Trophoblast cell (in vitro differentiated cells and primary cell): ENCODE measurements around the gene AOX1.

Experiments used
- DNase-seq, 2 donors: peaks; one replicate each; pipeline ENCODE4 v3.0.0-alpha.2; 2016
- H2AFZ ChIP-seq: 2 replicates; pipeline ENCODE4 v1.6.1; 2013; ENCODE audit warnings: low read length, moderate library complexity, mild to moderate bottlenecking; ENCODE audit not compliant: insufficient read depth, poor library complexity
- H2AK5ac ChIP-seq: 2 replicates; pipeline ENCODE4 v1.6.1; 2013; ENCODE audit warnings: mild to moderate bottlenecking, low read length
- H2BK120ac ChIP-seq: 2 replicates; pipeline ENCODE4 v1.6.1; 2013; ENCODE audit warnings: low read length, mild to moderate bottlenecking, moderate library complexity; ENCODE audit not compliant: insufficient read depth, poor library complexity
- H2BK12ac ChIP-seq: 2 replicates; pipeline ENCODE4 v1.6.1; 2013; ENCODE audit warnings: mild to moderate bottlenecking, low read length, moderate library complexity
- H2BK5ac ChIP-seq: 2 replicates; pipeline ENCODE4 v1.6.1; 2013; ENCODE audit warnings: low read length, low read depth, moderate library complexity, mild to moderate bottlenecking; ENCODE audit not compliant: poor library complexity
- H3K14ac ChIP-seq: 2 replicates; pipeline ENCODE4 v1.6.1; 2013; ENCODE audit warnings: mild to moderate bottlenecking, low read length
- H3K18ac ChIP-seq: 2 replicates; pipeline ENCODE4 v1.6.1; 2013; ENCODE audit warnings: mild to moderate bottlenecking, low read length
- H3K23ac ChIP-seq: 2 replicates; pipeline ENCODE4 v1.6.1; 2013; ENCODE audit warnings: low read length
- H3K27ac ChIP-seq: 2 replicates; pipeline ENCODE4 v1.5.1; 2013; ENCODE audit warnings: low read depth, mild to moderate bottlenecking, inconsistent platforms, low read length, moderate library complexity
- H3K27me3 ChIP-seq: 2 replicates; pipeline ENCODE4 v1.6.1; 2013; ENCODE audit warnings: inconsistent platforms, mild to moderate bottlenecking, low read length, moderate library complexity; ENCODE audit not compliant: insufficient read depth
- H3K36me3 ChIP-seq, 2 experiments: 1 replicate in 1 of 2; 2 replicates in 1 of 2; pipeline ENCODE4 v1.6.1; 2013; ENCODE audit warnings: low read length in 2 of 2, mild to moderate bottlenecking in 2 of 2, moderate library complexity in 1 of 2; ENCODE audit not compliant: insufficient read depth in 2 of 2, control insufficient read depth in 1 of 2
- H3K4ac ChIP-seq: 2 replicates; pipeline ENCODE4 v1.6.1; 2013; ENCODE audit warnings: low read depth, mild to moderate bottlenecking, low read length, moderate library complexity
- H3K4me1 ChIP-seq, 2 experiments: 1 replicate in 1 of 2; 2 replicates in 1 of 2; pipeline ENCODE4 v1.6.1; 2013; ENCODE audit warnings: low read length in 2 of 2, mild to moderate bottlenecking in 2 of 2, moderate library complexity in 1 of 2; ENCODE audit not compliant: insufficient read depth in 2 of 2, control insufficient read depth in 1 of 2
- H3K4me2 ChIP-seq: 2 replicates; pipeline ENCODE4 v1.6.1; 2013; ENCODE audit warnings: inconsistent platforms, mild to moderate bottlenecking, low read length, moderate library complexity
- H3K4me3 ChIP-seq: 2 replicates; pipeline ENCODE4 v1.5.1; 2013; ENCODE audit warnings: mild to moderate bottlenecking, low read depth, low read length, inconsistent platforms
- H3K79me1 ChIP-seq: one replicate; pipeline ENCODE4 v1.6.1; 2013; ENCODE audit warnings: low read length
- H3K79me2 ChIP-seq: 2 replicates; pipeline ENCODE4 v1.6.1; 2013; ENCODE audit warnings: low read length, mild to moderate bottlenecking; ENCODE audit not compliant: control insufficient read depth, insufficient read depth, poor library complexity
- H3K9ac ChIP-seq: 2 replicates; pipeline ENCODE4 v1.6.1; 2013; ENCODE audit warnings: mild to moderate bottlenecking, low read length
- H3K9me3 ChIP-seq: 2 replicates; pipeline ENCODE4 v1.6.1; 2013; ENCODE audit warnings: low read depth, mild to moderate bottlenecking, control low read depth, inconsistent platforms, low read length; ENCODE audit not compliant: insufficient read depth
- H4K12ac ChIP-seq: 2 replicates; pipeline ENCODE4 v1.6.1; 2013; ENCODE audit warnings: low read depth, mild to moderate bottlenecking, low read length, moderate library complexity
- H4K8ac ChIP-seq: 2 replicates; pipeline ENCODE4 v1.6.1; 2013; ENCODE audit warnings: low read depth, mild to moderate bottlenecking, low read length, moderate library complexity
- H4K91ac ChIP-seq: one replicate; pipeline ENCODE4 v1.6.1; 2013; ENCODE audit warnings: low read depth, mild to moderate bottlenecking, low read length, moderate library complexity
- WGBS: extraction: QIAGEN DNeasy Blood & Tissue Kit; methylation state at CpG from one replicate; pipeline ENCODE4 v1.1.7; 2013; ENCODE audit warnings: missing lambda C conversion rate; ENCODE audit not compliant: insufficient read length, insufficient coverage; ENCODE audit errors: extremely low coverage; 5-methylcytosine and 5-hydroxymethylcytosine counted together

The AOX1 gene

GRCh38 chr2:200614249-200614648, 28.4 kb downstream of the AOX1 start:
- Histone ChIP-seq H2BK12ac (no peak overlapping the region), H3K27ac (no peak overlapping the region), H3K36me3 (no peaks in the 10 kb centered on the region), H3K23ac (no peak overlapping the region), H3K79me1 (no peaks in the 10 kb centered on the region), H4K91ac (no peak overlapping the region), H3K14ac (no peak overlapping the region), H2BK120ac (no peak overlapping the region), H4K8ac (no peak overlapping the region), H3K18ac (no peak overlapping the region), H2BK5ac (no peak overlapping the region), H3K4me1 (no peaks in the 10 kb centered on the region), H3K4me2 (no peak overlapping the region), H2AK5ac (no peak overlapping the region), H3K79me2 (no peaks in the 10 kb centered on the region), H4K12ac (no peak overlapping the region), H3K9me3 (no peaks in the 10 kb centered on the region), H2AFZ (no peak overlapping the region), H3K9ac (no peak overlapping the region), H3K4me3 (no peak overlapping the region), H3K4ac (no peak overlapping the region), H3K27me3 (no peaks in the 10 kb centered on the region)
- no CpG with 5 or more reads among the region's 2 CpGs for WGBS
- peak; percentile 61 to 74 for DNase-seq

- no peak overlapping the region for H3K14ac ChIP-seq
- H2BK120ac ChIP-seq: no peak overlapping the region
- H2BK12ac ChIP-seq: no peak overlapping the region
- H4K12ac ChIP-seq: no peak overlapping the region
- no peak overlapping the region for H3K27ac ChIP-seq
- H2BK5ac ChIP-seq: no peak overlapping the region
- no peak overlapping the region for H3K4me3 ChIP-seq
- no peak overlapping the region for H3K4me2 ChIP-seq
- no peak overlapping the region for H3K18ac ChIP-seq
- H3K4me1 ChIP-seq: no peaks in the 10 kb centered on the region
- H3K9me3 ChIP-seq: no peaks in the 10 kb centered on the region
- H3K79me1 ChIP-seq: no peaks in the 10 kb centered on the region
- H4K8ac ChIP-seq: no peak overlapping the region
- H4K91ac ChIP-seq: no peak overlapping the region
- no CpG with 5 or more reads among the region's 1 CpG for WGBS
- no peak overlapping the region for H2AFZ ChIP-seq
- H2AK5ac ChIP-seq: no peak overlapping the region
- no peaks in the 10 kb centered on the region for H3K27me3 ChIP-seq
- peak; percentile 33 to 61 for DNase-seq
- H3K79me2 ChIP-seq: no peaks in the 10 kb centered on the region
- no peak overlapping the region for H3K23ac ChIP-seq
- H3K9ac ChIP-seq: no peak overlapping the region
- no peak overlapping the region for H3K4ac ChIP-seq
- no peaks in the 10 kb centered on the region for H3K36me3 ChIP-seq
These were observed 29.4 kb downstream of the AOX1 start for GRCh38 chr2:200615247-200615646.

GRCh38 chr2:200616193-200616592, 30.4 kb downstream of the AOX1 start:
- H3K79me2 ChIP-seq: no peaks in the 10 kb centered on the region
- no peaks in the 10 kb centered on the region for H3K4me1 ChIP-seq
- no peak overlapping the region for H2AK5ac ChIP-seq
- no peaks in the 10 kb centered on the region for H3K36me3 ChIP-seq
- H4K91ac ChIP-seq: no peak overlapping the region
- H2BK12ac ChIP-seq: no peak overlapping the region
- H3K4me3 ChIP-seq: no peak overlapping the region
- H2AFZ ChIP-seq: no peak overlapping the region
- no peak overlapping the region for H2BK5ac ChIP-seq
- H3K4me2 ChIP-seq: no peak overlapping the region
- H3K79me1 ChIP-seq: no peaks in the 10 kb centered on the region
- H3K27ac ChIP-seq: no peak overlapping the region
- H4K12ac ChIP-seq: no peak overlapping the region
- DNase-seq: peak in 1 of 2 donors; percentile 21
- H3K23ac ChIP-seq: no peak overlapping the region
- no peaks in the 10 kb centered on the region for H3K9me3 ChIP-seq
- H2BK120ac ChIP-seq: no peak overlapping the region
- no peaks in the 10 kb centered on the region for H3K27me3 ChIP-seq
- WGBS: no CpG with 5 or more reads among the region's 5 CpGs
- H3K14ac ChIP-seq: no peak overlapping the region
- no peak overlapping the region for H3K4ac ChIP-seq
- H3K18ac ChIP-seq: no peak overlapping the region
- H3K9ac ChIP-seq: no peak overlapping the region
- H4K8ac ChIP-seq: no peak overlapping the region

DNA sequence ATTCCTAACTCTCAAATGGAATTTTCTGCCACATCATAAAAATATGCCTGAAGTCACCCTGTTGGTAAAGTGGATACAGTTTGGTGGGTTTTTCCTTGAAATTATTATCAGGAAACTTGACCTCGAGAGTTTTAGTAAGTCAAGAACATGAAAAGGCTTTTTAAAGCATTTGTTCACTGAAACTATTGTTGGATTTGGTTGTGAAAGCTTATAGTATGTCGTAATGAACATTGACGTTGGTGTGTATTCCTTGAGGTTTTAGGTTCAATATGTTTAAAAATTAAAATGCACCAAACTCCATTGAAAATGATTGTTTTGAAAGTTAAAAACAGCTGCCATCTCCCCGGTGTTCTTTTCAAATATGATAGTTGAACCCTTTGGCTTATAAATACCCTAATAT, 30.8 kb downstream of the AOX1 start:
- Histone ChIP-seq H4K8ac (no peak overlapping the region), H2BK120ac (no peak overlapping the region), H4K12ac (no peak overlapping the region), H3K4me3 (no peak overlapping the region), H3K36me3 (no peaks in the 10 kb centered on the region), H3K9me3 (no peaks in the 10 kb centered on the region), H3K27me3 (no peaks in the 10 kb centered on the region), H3K79me1 (no peaks in the 10 kb centered on the region), H3K4me1 (no peaks in the 10 kb centered on the region), H2AFZ (no peak overlapping the region), H3K4me2 (no peak overlapping the region), H2BK12ac (no peak overlapping the region), H2BK5ac (no peak overlapping the region), H3K4ac (no peak overlapping the region), H3K18ac (no peak overlapping the region), H3K27ac (no peak overlapping the region), H3K79me2 (no peaks in the 10 kb centered on the region), H3K23ac (no peak overlapping the region), H3K14ac (no peak overlapping the region), H3K9ac (no peak overlapping the region), H4K91ac (no peak overlapping the region), H2AK5ac (no peak overlapping the region)
- no CpG with 5 or more reads among the region's 4 CpGs for WGBS
- no peak for DNase-seq
